GM13976 (cell line): ENCODE data around the gene NPEPL1.

Experiments used
- DNase-seq: peaks from one replicate; pipeline ENCODE4 v3.0.0; 2012; ENCODE audit warnings: low spot score
- CTCF ChIP-seq: IDR thresholded peaks from 2 replicates; pipeline ENCODE4 v1.5.1; 2012; ENCODE audit warnings: borderline replicate concordance, mild to moderate bottlenecking; ENCODE audit not compliant: insufficient read depth; ENCODE audit errors: extremely low read depth, missing control alignments, control extremely low read depth
- in situ Hi-C: fragments of 300-500 bp; cut with MboI; formaldehyde crosslinking; loops from one replicate; pipeline ENCODE4 v1.12.0; 2022; ENCODE audit warnings: low sequenced_read_pairs, mixed read lengths, inconsistent platforms; ENCODE audit not compliant: unreplicated experiment

Gene NPEPL1

GRCh38 chr20:58664883-58665282, 27.7 kb upstream of the NPEPL1 start:
- in situ Hi-C loops: no loop called here
- no peak for DNase-seq
- TF ChIP-seq CTCF: no peak

GRCh38 chr20:58665606-58666005, 27.0 kb upstream of the NPEPL1 start:
- DNase-seq: no peak
- TF ChIP-seq CTCF: no peak
- in situ Hi-C loops: no loop called here

GRCh38 chr20:58666702-58667101, 25.9 kb upstream of the NPEPL1 start:
- no peak for TF ChIP-seq CTCF
- DNase-seq: no peak
- in situ Hi-C loops: no loop called here

GRCh38 chr20:58667975-58668374, 24.6 kb upstream of the NPEPL1 start:
- no peak for DNase-seq
- in situ Hi-C loops: no loop called here
- no peak for TF ChIP-seq CTCF

- no peak for DNase-seq
- no peak for TF ChIP-seq CTCF
- in situ Hi-C loops: no loop called here
Measured at GRCh38 chr20:58668901-58669286, 23.7 kb upstream of the NPEPL1 start.

GRCh38 chr20:58669287-58670006, 23.2 kb upstream of the NPEPL1 start:
- in situ Hi-C loops: no loop called here
- no peak for TF ChIP-seq CTCF
- peak; percentile 46 for DNase-seq

GRCh38 chr20:58670102-58670501, 22.5 kb upstream of the NPEPL1 start:
- in situ Hi-C loops: no loop called here
- no peak for DNase-seq
- TF ChIP-seq CTCF: no peak
